Keratinocyte (primary cell): ENCODE results near the gene RAF1. TPM values are rescaled to one million over a fixed set of nuclear protein-coding genes. Genes with fewer than 3 reads are reported as not detected.
"Not testable (repeated sequence)": the region's sequence is repeated elsewhere in the genome, so short reads cannot be mapped to it uniquely, and the experiment has no call there.

Experiments
- DNase-seq: peaks from one replicate; pipeline ENCODE4 v3.0.0-alpha.2; 2011; ENCODE audit warnings: low read depth, missing footprints, low spot score
- FAIRE-seq: peaks from 2 replicates; lab custom pipeline; 2011; peaks lifted over from hg19 to GRCh38; lab: Jason Lieb, UNC
- H2AFZ ChIP-seq: 2 replicates; pipeline ENCODE4 v1.6.0; 2012; ENCODE audit warnings: low read length, control low read depth, inconsistent platforms; ENCODE audit not compliant: control insufficient read depth
- H3K27ac ChIP-seq: 2 replicates; pipeline ENCODE4 v1.5.1; 2011; ENCODE audit warnings: low read length; ENCODE audit not compliant: control insufficient read depth, insufficient read depth
- H3K27me3 ChIP-seq: 3 replicates; pipeline ENCODE4 v1.6.0; 2011; ENCODE audit warnings: low read length; ENCODE audit not compliant: control insufficient read depth, insufficient read depth; ENCODE audit errors: extremely low read depth
- H3K36me3 ChIP-seq, 2 experiments: 2 replicates in 1 of 2; 3 replicates in 1 of 2; pipeline ENCODE4 v1.5.1; 2011; ENCODE audit warnings: low read length in 2 of 2, mild to moderate bottlenecking in 1 of 2; ENCODE audit not compliant: control insufficient read depth in 2 of 2, insufficient read depth in 2 of 2; ENCODE audit errors: extremely low read depth in 1 of 2
- H3K4me1 ChIP-seq: 3 replicates; pipeline ENCODE4 v1.5.1; 2011; ENCODE audit warnings: low read length; ENCODE audit not compliant: control insufficient read depth, insufficient read depth; ENCODE audit errors: extremely low read depth
- H3K4me2 ChIP-seq: 3 replicates; pipeline ENCODE4 v1.6.0; 2011; ENCODE audit warnings: low read depth, low read length; ENCODE audit not compliant: control insufficient read depth, insufficient read depth; ENCODE audit errors: extremely low read depth
- H3K4me3 ChIP-seq, 3 experiments: fragments of 200-600 bp in 1 of 3; sonication (generic) in 1 of 3; 2 replicates in 2 of 3; 3 replicates in 1 of 3; pipeline ENCODE4 v1.5.1; 2011 to 2016; ENCODE audit warnings: low read length in 3 of 3, mild to moderate bottlenecking in 3 of 3, control low read depth in 2 of 3, inconsistent platforms in 1 of 3, low read depth in 1 of 3, mixed read lengths in 1 of 3, mixed run types in 1 of 3, moderate library complexity in 1 of 3; ENCODE audit not compliant: control insufficient read depth in 2 of 3, insufficient read depth in 2 of 3; ENCODE audit errors: extremely low read depth in 1 of 3
- H3K79me2 ChIP-seq: 2 replicates; pipeline ENCODE4 v1.6.0; 2012; ENCODE audit warnings: low read length; ENCODE audit not compliant: control insufficient read depth, insufficient read depth
- H3K9ac ChIP-seq: 3 replicates; pipeline ENCODE4 v1.6.0; 2011; ENCODE audit warnings: low read length; ENCODE audit not compliant: control insufficient read depth, insufficient read depth; ENCODE audit errors: extremely low read depth
- H3K9me1 ChIP-seq: 3 replicates; pipeline ENCODE4 v1.6.0; 2011; ENCODE audit warnings: low read length; ENCODE audit not compliant: control insufficient read depth, insufficient read depth; ENCODE audit errors: extremely low read depth
- H3K9me3 ChIP-seq: 2 replicates; pipeline ENCODE4 v1.5.1; 2012; ENCODE audit warnings: low read depth, low read length; ENCODE audit not compliant: control insufficient read depth
- H4K20me1 ChIP-seq: 3 replicates; pipeline ENCODE4 v1.6.0; 2011; ENCODE audit warnings: low read length; ENCODE audit not compliant: control insufficient read depth, insufficient read depth; ENCODE audit errors: extremely low read depth
- EZH2 ChIP-seq: IDR thresholded peaks from one replicate; pipeline ENCODE4 v1.6.1; 2012; ENCODE audit warnings: inconsistent platforms, mild to moderate bottlenecking, low read length, moderate library complexity
- dilution Hi-C: fragments of 300-500 bp; cut with MboI; formaldehyde crosslinking; loops from one replicate; pipeline ENCODE4 v1.7.0; 2020; ENCODE audit warnings: low sequenced_read_pairs; ENCODE audit not compliant: extremely low pct_ligation_motif_present
- polyA plus RNA-seq, 5 experiments: library from polyadenylated mRNA; depleted of rRNA in 3 of 5; stranded (reverse) in 3 of 5; stranded (forward) in 1 of 5; unstranded in 1 of 5; fragments of >200 nt; gene quantifications; 1 replicate in 1 of 5; 2 replicates in 3 of 5; 3 replicates in 1 of 5; pipeline versions ENCODE4 v1.2.1 to v1.2.3, GENCODE V29; 2011 to 2012; ENCODE audit warnings: missing spikeins in 2 of 5, low read depth in 1 of 5, low replicate concordance in 1 of 5
- TF ChIP-seq, protein P1 (sequence below), 3 experiments: IDR thresholded peaks in 1 of 3; conservative IDR thresholded peaks in 1 of 3; optimal IDR thresholded peaks in 1 of 3; 2 replicates in 2 of 3; 3 replicates in 1 of 3; pipeline versions ENCODE3 to v1.5.1; 2011; ENCODE audit warnings: low read length in 3 of 3, mild to moderate bottlenecking in 3 of 3, moderate library complexity in 2 of 3, control low read depth in 1 of 3, inconsistent platforms in 1 of 3; ENCODE audit not compliant: insufficient read depth in 2 of 3; ENCODE audit errors: extremely low read depth in 1 of 3

The RAF1 gene
- polyA plus RNA-seq, 1 donor (not counting 4 experiments of a cell fraction or from before 2014, with no cell fraction given): 80.1 TPM

DNA sequence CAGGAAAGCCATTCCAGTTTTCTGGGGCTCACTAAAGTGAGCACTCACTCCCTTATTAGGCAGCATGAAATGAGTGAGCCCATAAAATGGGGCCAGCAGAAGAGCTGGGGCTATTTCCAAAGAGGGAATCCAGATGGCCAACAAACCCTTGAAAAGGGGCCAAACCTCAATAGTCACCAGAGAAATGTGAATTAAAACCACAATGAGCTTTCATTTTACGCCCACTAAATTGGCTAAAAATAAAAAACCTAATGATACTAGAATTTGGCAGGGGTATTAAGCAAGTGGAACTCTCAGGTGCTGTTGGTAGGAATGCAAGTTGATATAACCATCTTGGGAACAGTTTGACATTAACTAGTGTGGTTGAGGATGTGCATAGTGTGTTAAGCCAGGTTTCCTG lies 42.1 kb upstream of the RAF1 start:
- H2AFZ ChIP-seq: no peak overlapping the region
- TF ChIP-seq, protein P1, sequence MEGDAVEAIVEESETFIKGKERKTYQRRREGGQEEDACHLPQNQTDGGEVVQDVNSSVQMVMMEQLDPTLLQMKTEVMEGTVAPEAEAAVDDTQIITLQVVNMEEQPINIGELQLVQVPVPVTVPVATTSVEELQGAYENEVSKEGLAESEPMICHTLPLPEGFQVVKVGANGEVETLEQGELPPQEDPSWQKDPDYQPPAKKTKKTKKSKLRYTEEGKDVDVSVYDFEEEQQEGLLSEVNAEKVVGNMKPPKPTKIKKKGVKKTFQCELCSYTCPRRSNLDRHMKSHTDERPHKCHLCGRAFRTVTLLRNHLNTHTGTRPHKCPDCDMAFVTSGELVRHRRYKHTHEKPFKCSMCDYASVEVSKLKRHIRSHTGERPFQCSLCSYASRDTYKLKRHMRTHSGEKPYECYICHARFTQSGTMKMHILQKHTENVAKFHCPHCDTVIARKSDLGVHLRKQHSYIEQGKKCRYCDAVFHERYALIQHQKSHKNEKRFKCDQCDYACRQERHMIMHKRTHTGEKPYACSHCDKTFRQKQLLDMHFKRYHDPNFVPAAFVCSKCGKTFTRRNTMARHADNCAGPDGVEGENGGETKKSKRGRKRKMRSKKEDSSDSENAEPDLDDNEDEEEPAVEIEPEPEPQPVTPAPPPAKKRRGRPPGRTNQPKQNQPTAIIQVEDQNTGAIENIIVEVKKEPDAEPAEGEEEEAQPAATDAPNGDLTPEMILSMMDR (optimal IDR thresholded peaks at IDR 0.05 in 1 of 3, IDR thresholded peaks at IDR 0.05 in 1 of 3, conservative IDR thresholded peaks at IDR 0.05 in 1 of 3; ENCODE audit: extremely low read depth in 1 of 3, insufficient read depth in 2 of 3, low read length in 3 of 3): no peak
- TF ChIP-seq EZH2: no peak
- no peak for DNase-seq

DNA sequence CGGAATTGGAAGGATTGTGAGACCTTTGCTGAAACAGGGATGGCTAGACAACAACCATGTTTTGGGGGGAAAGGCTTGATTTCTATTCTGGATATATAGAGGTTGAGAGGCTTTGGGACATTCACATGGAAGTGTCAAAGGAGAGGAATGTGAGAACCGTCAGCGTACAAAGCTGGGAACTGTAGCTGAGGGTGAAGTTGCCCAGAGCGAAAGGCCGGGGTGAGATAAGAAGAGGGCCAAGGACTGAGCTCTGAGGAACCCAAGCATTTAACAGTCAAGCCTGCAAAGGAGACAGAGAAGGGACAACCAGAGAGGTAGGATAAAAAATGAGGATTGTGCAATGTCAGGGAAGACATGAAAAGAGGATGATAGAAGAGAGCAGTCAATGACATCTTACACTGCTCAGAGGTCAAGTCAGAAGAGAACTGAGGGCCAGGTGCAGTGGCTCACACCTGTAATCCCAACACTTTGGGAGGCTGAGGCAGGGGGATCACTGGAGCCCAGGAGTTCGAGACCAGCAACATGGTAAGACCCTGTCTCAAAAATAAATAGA lies 41.5 kb upstream of the RAF1 start:
- FAIRE-seq (no peak), DNase-seq (no peak)
- H4K20me1 ChIP-seq: no peaks in the 10 kb centered on the region
- no peaks in the 10 kb centered on the region for H3K79me2 ChIP-seq
- H3K9me1 ChIP-seq: no peaks in the 10 kb centered on the region
- peaks cover 16% of the 10 kb centered on the region for H3K4me1 ChIP-seq
- no peak overlapping the region for H3K9ac ChIP-seq
- H3K4me2 ChIP-seq: no peak overlapping the region
- H3K27ac ChIP-seq: no peak overlapping the region
- dilution Hi-C loops: no loop called here
- no peak overlapping the region for H2AFZ ChIP-seq
- H3K4me3 ChIP-seq: no peak overlapping the region
- no peak for TF ChIP-seq EZH2
- H3K9me3 ChIP-seq: no peaks in the 10 kb centered on the region
- no peaks in the 10 kb centered on the region for H3K36me3 ChIP-seq
- no peaks in the 10 kb centered on the region for H3K27me3 ChIP-seq

More for the DNA sequence above, 42.1 kb upstream of the RAF1 start:
- no peaks in the 10 kb centered on the region for H3K79me2 ChIP-seq
- no peaks in the 10 kb centered on the region for H3K36me3 ChIP-seq
- H3K9me1 ChIP-seq: no peaks in the 10 kb centered on the region
- H4K20me1 ChIP-seq: no peaks in the 10 kb centered on the region
- H3K9ac ChIP-seq: no peak overlapping the region
- no peak overlapping the region for H3K4me2 ChIP-seq
- H3K27me3 ChIP-seq: no peaks in the 10 kb centered on the region
- H3K9me3 ChIP-seq: no peaks in the 10 kb centered on the region
- no peak for FAIRE-seq
- no peak overlapping the region for H3K4me3 ChIP-seq
- H3K4me1 ChIP-seq: peaks cover 16% of the 10 kb centered on the region
- H3K27ac ChIP-seq: no peak overlapping the region
- dilution Hi-C loops: no loop called here

DNA sequence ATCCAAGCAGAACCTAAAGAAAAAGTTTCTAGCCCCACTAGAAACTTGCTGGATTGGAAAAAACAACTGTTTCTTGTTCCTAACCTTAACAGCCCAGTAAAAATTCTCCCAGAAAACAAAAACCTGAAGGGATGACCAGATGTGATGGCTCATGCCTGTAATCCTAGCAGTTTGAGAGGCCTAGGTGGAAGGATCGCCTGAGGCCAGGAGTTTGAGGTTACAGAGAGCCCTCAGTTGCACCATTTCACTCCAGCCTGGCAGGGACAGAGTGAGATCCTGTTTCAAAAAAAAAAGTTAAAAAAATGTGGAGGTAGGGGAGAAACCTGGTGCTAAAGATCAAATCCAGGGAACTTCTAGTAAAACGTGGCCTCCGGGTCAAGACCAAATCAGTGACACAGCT lies 38.6 kb upstream of the RAF1 start:
- Histone ChIP-seq H2AFZ (no peak overlapping the region), H3K79me2 (no peaks in the 10 kb centered on the region), H3K9me3 (no peaks in the 10 kb centered on the region), H3K9ac (no peak overlapping the region), H3K4me1 (peaks cover 10% of the 10 kb centered on the region), H3K9me1 (no peaks in the 10 kb centered on the region), H3K27ac (no peak overlapping the region), H3K4me2 (no peak overlapping the region), H3K4me3 (no peak overlapping the region), H4K20me1 (no peaks in the 10 kb centered on the region), H3K27me3 (no peaks in the 10 kb centered on the region), H3K36me3 (no peaks in the 10 kb centered on the region)
- DNase-seq (no peak), FAIRE-seq (no peak)
- TF ChIP-seq, protein P1 (optimal IDR thresholded peaks at IDR 0.05 in 1 of 3, IDR thresholded peaks at IDR 0.05 in 1 of 3, conservative IDR thresholded peaks at IDR 0.05 in 1 of 3; ENCODE audit: extremely low read depth in 1 of 3, insufficient read depth in 2 of 3, low read length in 3 of 3): no peak
- no peak for TF ChIP-seq EZH2
- dilution Hi-C loops: no loop called here

DNA sequence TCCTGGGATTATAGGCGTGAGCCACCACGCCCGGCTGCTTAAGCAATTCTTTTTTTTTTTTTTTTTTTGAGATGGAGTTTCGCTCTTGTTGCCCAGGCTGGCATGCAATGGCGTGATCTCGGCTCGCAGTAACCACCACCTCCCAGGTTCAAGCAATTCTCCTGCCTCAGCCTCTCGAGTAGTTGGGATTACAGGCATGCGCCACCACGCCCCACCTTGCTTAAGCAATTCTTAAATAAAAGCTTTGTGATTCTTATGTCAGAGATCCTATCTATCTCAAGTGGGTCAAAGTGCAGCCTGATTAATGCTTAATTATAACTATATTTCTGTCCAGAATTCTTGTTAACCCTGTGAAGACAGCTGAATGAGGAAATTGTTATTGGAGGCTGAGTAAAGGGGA lies 37.7 kb upstream of the RAF1 start:
- H3K27me3 ChIP-seq, H3K9ac ChIP-seq, FAIRE-seq, H4K20me1 ChIP-seq, H3K27ac ChIP-seq, H3K79me2 ChIP-seq, dilution Hi-C loops, H3K9me1 ChIP-seq, H3K4me3 ChIP-seq, H2AFZ ChIP-seq, H3K4me2 ChIP-seq, H3K4me1 ChIP-seq, H3K36me3 ChIP-seq, DNase-seq, H3K9me3 ChIP-seq: not testable (repeated sequence)
